Adrenal gland (tissue), 12 donors: ENCODE measurements around the gene MTFR1L. TPM values are rescaled to one million over a fixed set of nuclear protein-coding genes. Genes with fewer than 3 reads are reported as not detected.
A peak's percentile ranks its signal among the peaks of the same experiment; 100 is the strongest.

ENCODE experiments used
- DNase-seq, 7 donors: peaks; one replicate each; pipeline ENCODE4 v3.0.0-alpha.2; 2019 to 2020
- H3K27ac ChIP-seq, 5 donors: fragments of 200-600 bp; sonication (generic) in 4 of 5; 1 replicate in 3 of 5; 2 replicates in 2 of 5; pipeline versions ENCODE4 v1.5.1 to v1.8.0; 2016 to 2020; ENCODE audit warnings: mild to moderate bottlenecking in 1 of 5
- H3K27me3 ChIP-seq: fragments of 200-600 bp; 2 replicates; pipeline ENCODE4 v1.8.0; 2021
- H3K36me3 ChIP-seq, 2 donors: fragments of 200-600 bp; replicated peaks in 1 of 2; 1 replicate in 1 of 2; 2 replicates in 1 of 2; pipeline versions ENCODE4 v1.5.1 to v1.8.0; 2018 to 2022
- H3K4me1 ChIP-seq, 2 donors: fragments of 200-600 bp; replicated peaks in 1 of 2; 1 replicate in 1 of 2; 2 replicates in 1 of 2; pipeline versions ENCODE4 v1.5.1 to v1.8.0; 2018 to 2021
- H3K4me3 ChIP-seq, 4 donors: fragments of 200-600 bp; sonication (generic) in 3 of 4; one replicate each; pipeline ENCODE4 v1.5.1; 2016 to 2018
- H3K9me3 ChIP-seq, 3 donors: fragments of 200-600 bp; sonication (generic) in 1 of 3; replicated peaks in 1 of 3; 1 replicate in 2 of 3; 2 replicates in 1 of 3; pipeline versions ENCODE4 v1.5.1 to v1.8.0; 2016 to 2021
- POLR2A ChIP-seq, 2 donors: fragments of 450-650 bp; IDR thresholded peaks; one replicate each; pipeline ENCODE4 v1.6.1; 2017; ENCODE audit warnings: antibody characterized with exemption in 2 of 2, mild to moderate bottlenecking in 2 of 2, moderate library complexity in 1 of 2
- WGBS, 4 donors: extraction: QIAGEN DNeasy Blood & Tissue Kit in 2 of 4; methylation state at CpG; one replicate each; pipeline versions ENCODE4 v1.1.5 to v1.1.7; 2013 to 2017; 5-methylcytosine and 5-hydroxymethylcytosine counted together
- intact Hi-C, 2 donors: fragments of 100-400 bp; cut with DNase I; formaldehyde crosslinking; loops; one replicate each; pipeline versions ENCODE4 v1.14.1 to v1.15.0; 2022 to 2023
- polyA plus RNA-seq, 3 donors: library from polyadenylated mRNA; stranded (reverse); fragments of 200-250 nt in 2 of 3; fragments of 350-450 nt in 1 of 3; fragmentation: Illumina TruSeq in 1 of 3; extraction: RNeasy Lipid Tissue Mini Kit (QIAGEN cat#74804) in 1 of 3; gene quantifications; one replicate each; pipeline ENCODE4 v1.2.3, GENCODE V29; 2013 to 2014
- total RNA-seq, 9 donors: library from RNA; depleted of rRNA in 4 of 9; stranded (reverse); fragments of >200 nt in 4 of 9; fragments of 120-200 nt in 1 of 9; fragmentation: NEBNext Ultra II Directional in 1 of 9; extraction: Animal tissue kit (Norgen Biotek cat#: 25700) in 1 of 9; gene quantifications; one replicate each; pipeline versions ENCODE4 v1.1.0 to v1.2.4, GENCODE V29; 2013 to 2023
- TF ChIP-seq, protein P1 (sequence below), 6 experiments: fragments of 450-650 bp in 4 of 6; fragments of 200-600 bp in 2 of 6; sonication (generic) in 1 of 6; IDR thresholded peaks; 1 replicate in 5 of 6; 2 replicates in 1 of 6; pipeline versions ENCODE4 v1.5.1 to v1.8.0; 2016 to 2021; ENCODE audit warnings: antibody characterized with exemption in 6 of 6, mild to moderate bottlenecking in 2 of 6, moderate library complexity in 1 of 6
- donor health status: healthy with polysubstance abuse.
- donor health status: Bipolar disorder and iron deficiency.
- donor health status: DM: yes; HTN: yes; CAD: no.
- donor health status: DM: no; HTN: no; CAD: no.
- donor health status: DM: no; HTN: no; CAD: no.
- donor health status: DM: yes; HTN: yes; CAD: no.

MTFR1L gene
- total and polyA plus RNA-seq, 12 donors = 116 to 298 (median 192) TPM

DNA sequence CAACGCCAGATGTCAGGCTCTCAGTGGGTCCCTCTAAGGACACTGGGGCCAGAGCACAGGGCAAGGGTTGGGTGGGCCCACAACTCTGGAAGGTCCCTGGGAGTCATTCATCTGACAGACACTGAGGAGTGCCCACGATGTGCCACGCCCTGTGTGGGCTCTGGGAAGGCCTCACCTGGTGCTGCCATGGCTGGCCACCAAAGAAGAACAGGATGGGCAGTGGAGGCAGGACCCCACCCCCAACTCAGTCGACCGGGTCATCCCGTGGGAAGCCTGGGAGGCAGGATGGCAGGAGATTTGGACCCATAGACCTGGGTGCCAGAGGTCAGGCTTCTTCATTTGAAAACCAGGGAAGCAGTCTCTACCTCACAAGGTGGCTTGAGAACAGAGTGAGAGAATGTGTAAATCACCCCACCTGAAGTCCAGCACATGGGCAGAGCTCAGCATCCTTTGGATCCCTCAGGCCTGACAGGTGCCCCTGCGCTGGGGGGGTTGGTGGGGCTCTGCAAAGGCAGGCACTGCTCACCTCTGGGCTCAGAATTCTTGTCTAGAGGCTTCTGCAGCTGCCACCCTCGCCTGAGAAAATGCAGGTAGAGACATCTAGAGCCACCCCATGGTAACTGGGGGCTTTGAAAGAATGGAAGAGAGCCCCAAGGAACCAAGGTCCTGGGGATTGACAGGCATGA lies 20.9 kb upstream of the MTFR1L start:
- DNase-seq = no peak
- Histone ChIP-seq H3K9me3 (no peaks in the 10 kb centered on the region), H3K36me3 (no peaks in the 10 kb centered on the region), H3K4me1 (peaks cover 0 to 28% of the 10 kb centered on the region in 2 donors), H3K27me3 (no peaks in the 10 kb centered on the region), H3K27ac (peak overlapping the region in 2 of 5 donors; percentile 48 to 85), H3K4me3 (no peak overlapping the region)
- intact Hi-C loops = loop anchor here (5.0 to 10.0 kb wide), 2 partner anchors 94 to 187 kb away; no protein-coding TSS in a partner anchor
- WGBS, 4 donors = 80 to 88% (median 82%) methylated on average over 6 to 8 of the region's 8 CpGs
- TF ChIP-seq, protein P1, sequence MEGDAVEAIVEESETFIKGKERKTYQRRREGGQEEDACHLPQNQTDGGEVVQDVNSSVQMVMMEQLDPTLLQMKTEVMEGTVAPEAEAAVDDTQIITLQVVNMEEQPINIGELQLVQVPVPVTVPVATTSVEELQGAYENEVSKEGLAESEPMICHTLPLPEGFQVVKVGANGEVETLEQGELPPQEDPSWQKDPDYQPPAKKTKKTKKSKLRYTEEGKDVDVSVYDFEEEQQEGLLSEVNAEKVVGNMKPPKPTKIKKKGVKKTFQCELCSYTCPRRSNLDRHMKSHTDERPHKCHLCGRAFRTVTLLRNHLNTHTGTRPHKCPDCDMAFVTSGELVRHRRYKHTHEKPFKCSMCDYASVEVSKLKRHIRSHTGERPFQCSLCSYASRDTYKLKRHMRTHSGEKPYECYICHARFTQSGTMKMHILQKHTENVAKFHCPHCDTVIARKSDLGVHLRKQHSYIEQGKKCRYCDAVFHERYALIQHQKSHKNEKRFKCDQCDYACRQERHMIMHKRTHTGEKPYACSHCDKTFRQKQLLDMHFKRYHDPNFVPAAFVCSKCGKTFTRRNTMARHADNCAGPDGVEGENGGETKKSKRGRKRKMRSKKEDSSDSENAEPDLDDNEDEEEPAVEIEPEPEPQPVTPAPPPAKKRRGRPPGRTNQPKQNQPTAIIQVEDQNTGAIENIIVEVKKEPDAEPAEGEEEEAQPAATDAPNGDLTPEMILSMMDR (IDR thresholded peaks at IDR 0.05) = no peak
- no peak for TF ChIP-seq POLR2A (IDR thresholded peaks at IDR 0.05)

DNA sequence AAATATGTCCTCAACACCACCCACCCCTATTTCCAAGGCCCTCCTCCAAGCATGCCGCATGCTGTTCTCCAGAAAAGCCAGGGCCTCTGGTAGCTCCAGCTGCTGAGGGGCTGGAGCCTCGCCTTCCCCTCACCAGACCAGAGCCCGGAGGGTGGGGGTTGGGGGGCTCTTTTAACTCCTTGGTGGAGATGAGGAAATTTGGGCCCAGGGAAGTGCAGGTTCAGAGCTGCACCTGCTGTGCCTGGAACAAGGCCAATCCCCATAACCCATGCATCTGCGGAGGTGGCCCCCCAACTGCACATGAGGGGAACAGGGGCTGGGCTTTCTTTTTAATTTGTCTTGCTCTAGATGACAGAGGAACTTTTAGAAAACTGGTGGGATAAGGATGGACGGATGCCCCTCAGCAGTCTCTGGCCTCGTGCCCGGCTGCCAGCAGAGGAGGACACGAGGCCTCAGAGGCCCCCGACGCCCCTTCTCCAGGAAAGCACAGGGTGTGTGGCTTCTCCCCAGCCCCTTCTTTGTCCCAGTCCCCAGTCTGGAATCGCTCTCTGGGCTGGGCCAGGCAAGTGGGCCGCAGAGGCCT lies 20.3 kb upstream of the MTFR1L start:
- peak overlapping the region in 3 of 5 donors; percentile 48 to 85 (median 73) for H3K27ac ChIP-seq
- peaks cover 0 to 32% of the 10 kb centered on the region in 2 donors for H3K4me1 ChIP-seq
- TF ChIP-seq, protein P1 (IDR thresholded peaks at IDR 0.05) = no peak
- TF ChIP-seq POLR2A (IDR thresholded peaks at IDR 0.05) = no peak
- H3K4me3 ChIP-seq = peak overlapping the region in 1 of 4 donors; percentile 55
- H3K36me3 ChIP-seq = no peaks in the 10 kb centered on the region
- intact Hi-C loops = loop anchor here (5.0 to 10.0 kb wide), 2 partner anchors 95 to 187 kb away; no protein-coding TSS in a partner anchor
- DNase-seq = no peak
- H3K9me3 ChIP-seq = no peaks in the 10 kb centered on the region
- WGBS, 4 donors = 23 to 32% (median 26%) methylated on average over 10 to 12 of the region's 12 CpGs
- no peaks in the 10 kb centered on the region for H3K27me3 ChIP-seq

DNA sequence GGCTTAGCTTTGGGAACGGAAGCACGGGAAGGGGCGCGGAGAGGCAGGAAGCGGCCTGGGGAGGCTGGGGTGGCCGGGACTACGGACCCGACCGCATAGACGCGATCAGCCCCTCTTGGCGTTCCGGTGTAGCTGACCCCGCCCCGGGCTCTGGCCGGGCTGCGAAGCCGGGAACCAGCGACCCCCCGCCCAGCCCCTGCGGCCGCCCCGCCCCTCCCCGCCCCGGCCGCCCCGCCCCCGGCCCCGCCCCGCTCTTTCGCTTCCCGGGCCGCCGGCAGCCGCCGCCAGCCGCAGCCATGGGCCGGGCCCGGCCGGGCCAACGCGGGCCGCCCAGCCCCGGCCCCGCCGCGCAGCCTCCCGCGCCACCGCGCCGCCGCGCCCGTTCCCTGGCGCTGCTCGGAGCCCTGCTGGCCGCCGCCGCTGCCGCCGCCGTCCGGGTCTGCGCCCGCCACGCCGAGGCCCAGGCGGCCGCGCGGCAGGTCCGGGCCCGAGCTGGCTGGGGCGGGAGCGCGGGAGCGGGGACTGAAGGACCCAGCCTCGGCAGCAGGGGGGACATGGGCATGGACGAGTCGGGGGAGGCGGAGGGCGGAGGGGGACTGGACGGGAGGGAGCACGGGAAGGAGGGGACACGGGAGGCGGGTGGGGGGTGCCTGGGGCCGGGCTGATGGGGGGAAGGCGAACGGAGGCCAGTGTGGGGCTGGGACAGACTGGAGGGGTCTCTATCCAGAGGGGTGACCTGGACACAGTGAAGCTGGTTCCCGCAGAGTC lies 19.6 kb upstream of the MTFR1L start, which contains the start of gene SELENON:
TSS of gene SELENON (plus strand) at position 259 of the 768 bp plus-strand sequence. CDS start at position 297, 38 bp downstream.
- Histone ChIP-seq H3K9me3 (no peaks in the 10 kb centered on the region), H3K4me1 (peaks cover 0 to 36% of the 10 kb centered on the region in 2 donors), H3K4me3 (peak within 1 kb of the TSS; percentile 9 to 69 (median 30)), H3K27me3 (no peaks in the 10 kb centered on the region), H3K36me3 (no peaks in the 10 kb centered on the region), H3K27ac (peak within 1 kb of the TSS in 3 of 5 donors; percentile 48 to 85 (median 73))
- TF ChIP-seq POLR2A (IDR thresholded peaks at IDR 0.05) = no peak
- TF ChIP-seq, protein P1 (IDR thresholded peaks at IDR 0.05) = peak in 1 of 6 experiments; percentile 7
- intact Hi-C loops = loop anchor here (5.0 to 10.0 kb wide), 2 partner anchors 95 to 188 kb away; no protein-coding TSS in a partner anchor
- DNase-seq = peak; percentile 48 to 79 (median 63)
- WGBS, 4 donors = 0 to 3% (median 1%) methylated on average over 11 to 91 of the region's 91 CpGs
